HG03280 (cell line): ENCODE measurements around the gene TLX2.
A peak's percentile ranks its signal among the peaks of the same experiment; 100 is the strongest.
"Not testable (repeated sequence)": the region's sequence is repeated elsewhere in the genome, so short reads cannot be mapped to it uniquely, and the experiment has no call there.

ENCODE experiments used
- ATAC-seq: cut with Tn5 transposase; IDR thresholded peaks from one replicate; pipeline ENCODE4 v1.9.1; 2021; ENCODE audit warnings: mild to moderate bottlenecking, moderate library complexity; ENCODE audit not compliant: unreplicated experiment

The TLX2 gene

GRCh38 chr2:74514368-74515270 is at the start of gene TLX2:
Gene TLX2, plus strand, starts transcription at chr2:74514450. Its CDS starts 357 bp downstream, at chr2:74514807.
- no peak for ATAC-seq

GRCh38 chr2:74470742-74471141 is 43.5 kb upstream of the TLX2 start:
- ATAC-seq = not testable (repeated sequence)

DNA sequence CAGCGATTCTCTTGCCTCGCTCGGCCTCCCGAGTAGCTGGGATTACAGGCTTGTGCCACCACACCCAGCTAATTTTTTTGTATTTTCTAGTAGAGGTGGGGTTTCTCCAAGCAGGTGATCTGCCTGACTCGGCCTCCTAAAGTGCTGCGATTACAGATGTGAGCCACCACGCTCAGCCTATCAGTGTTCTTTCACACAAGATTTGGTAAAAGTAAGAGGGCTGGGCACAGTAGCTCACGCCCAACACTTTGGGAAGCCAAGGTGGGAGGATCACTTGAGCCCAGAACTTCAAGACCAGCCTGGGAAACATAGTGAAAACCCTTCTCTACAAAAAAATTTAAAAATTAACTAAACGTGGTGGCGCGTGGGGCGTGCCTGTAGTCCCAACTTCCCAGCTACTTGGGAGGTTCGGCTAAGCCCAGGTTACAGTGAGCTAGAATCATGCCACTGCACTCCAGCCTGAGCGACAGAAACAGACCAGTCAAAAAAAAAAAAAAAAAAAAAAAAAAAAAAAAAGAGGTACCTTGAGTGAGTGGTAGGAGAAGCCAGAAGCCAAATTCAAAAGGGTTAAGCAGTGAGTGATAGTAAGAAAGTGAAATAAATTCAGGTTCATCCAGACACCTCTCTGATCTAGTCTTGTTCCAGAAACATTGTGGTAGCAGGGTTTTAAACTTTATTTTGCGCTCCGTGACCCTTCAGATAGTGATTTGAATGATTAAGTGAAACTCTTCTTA is 42.8 kb upstream of the TLX2 start:
- ATAC-seq = no peak

DNA sequence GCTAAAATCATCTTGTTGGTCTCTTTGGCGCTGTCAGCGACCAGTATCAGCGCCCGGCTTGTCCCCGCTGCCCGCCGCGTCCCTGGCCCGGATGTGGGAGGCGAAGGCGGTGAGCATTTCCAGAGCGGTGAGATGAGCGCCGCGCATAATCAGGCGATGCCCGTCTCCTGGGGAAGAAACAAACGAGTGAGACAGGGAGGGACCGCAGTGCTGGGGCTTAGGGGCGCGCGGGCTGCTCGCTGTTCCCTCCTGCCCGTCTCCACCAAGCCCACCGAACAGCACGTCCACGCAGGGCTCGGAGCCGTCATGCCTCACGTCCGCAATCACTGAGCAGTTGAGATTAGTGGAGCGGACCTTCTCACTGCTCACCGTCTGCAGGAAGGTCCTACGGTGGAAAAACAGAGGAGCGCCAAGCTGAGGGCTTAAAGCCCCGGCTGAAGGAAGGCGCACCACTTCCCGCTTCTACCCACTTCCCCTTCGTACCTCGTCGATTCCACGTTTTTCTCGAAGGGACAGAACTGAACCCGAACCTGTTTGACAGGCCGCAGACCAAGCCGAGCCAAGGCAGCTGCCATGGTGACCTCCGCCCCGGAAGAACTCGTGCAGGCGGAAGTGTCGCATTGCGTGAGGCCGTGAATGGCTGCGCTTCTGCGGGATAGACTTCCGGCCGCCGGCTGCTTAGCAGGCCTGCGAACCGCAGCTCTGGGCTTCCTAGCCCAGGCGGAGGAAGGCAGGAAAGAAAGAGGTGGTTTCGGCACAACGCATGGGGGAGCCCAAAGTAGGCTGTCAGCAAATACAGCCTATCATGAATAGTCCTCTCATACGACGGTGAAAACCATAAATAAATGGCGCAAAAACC is 41.9 kb upstream of the TLX2 start, which contains the start of gene MRPL53:
Gene MRPL53, minus strand, starts transcription at position 595 of the 859 bp plus-strand sequence. Its CDS starts 20 bp downstream, at position 575.
- peak; percentile 75 for ATAC-seq

DNA sequence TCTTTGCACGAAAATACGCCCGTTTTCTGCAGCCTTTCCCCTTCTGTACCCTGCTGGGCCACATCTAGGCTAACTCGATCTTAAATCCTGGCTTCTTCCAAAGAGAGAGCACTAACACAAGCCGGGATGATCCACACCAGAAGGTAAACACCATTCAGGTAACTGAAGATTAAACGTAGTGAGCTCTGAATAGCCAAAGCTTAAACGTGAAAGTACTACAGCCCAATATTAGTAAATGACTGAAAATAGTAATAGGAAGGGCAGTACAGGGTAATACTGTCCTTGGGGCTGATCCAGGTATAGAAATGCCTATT is 41.3 kb upstream of the TLX2 start:
- no peak for ATAC-seq

DNA sequence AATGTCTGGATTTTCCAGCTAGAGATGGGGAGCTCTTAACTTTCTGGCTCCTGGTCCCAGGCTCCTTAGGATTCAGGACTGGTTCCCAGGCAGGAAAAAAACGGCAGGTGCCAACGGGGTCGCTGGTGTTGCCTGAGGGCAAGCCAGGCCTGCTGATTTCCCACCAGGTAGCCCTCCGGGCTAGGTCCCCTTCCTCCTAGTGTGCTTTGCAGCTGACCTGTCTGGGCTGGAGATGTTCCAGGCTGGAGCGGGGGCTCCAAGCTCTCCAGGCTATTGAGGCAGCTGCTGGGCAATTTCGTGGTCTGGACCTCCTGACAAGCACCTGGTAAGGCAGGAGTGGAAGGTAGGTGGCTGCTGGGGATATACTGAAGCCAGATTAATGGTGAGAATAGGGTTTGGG is 39.8 kb upstream of the TLX2 start:
- ATAC-seq = no peak

DNA sequence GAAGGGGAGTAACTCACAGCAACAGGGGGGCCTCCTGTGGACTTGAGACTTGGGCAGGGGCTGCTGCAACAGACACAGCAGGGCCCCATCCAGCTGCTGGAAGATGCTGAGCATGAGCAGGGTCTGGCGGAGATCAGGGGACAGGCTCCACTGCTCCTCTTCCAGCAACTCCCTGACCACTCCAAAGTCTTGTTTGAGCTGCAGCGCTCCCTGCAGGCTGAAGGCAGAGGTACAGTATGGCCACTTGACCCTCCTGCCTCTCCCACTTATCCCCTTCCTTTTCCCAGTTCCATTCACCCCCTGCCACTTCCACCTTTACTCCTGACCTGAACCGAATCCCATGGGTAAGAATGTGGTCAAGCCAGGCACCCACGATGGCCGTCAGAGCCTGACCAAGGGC is 39.4 kb upstream of the TLX2 start:
- no peak for ATAC-seq

DNA sequence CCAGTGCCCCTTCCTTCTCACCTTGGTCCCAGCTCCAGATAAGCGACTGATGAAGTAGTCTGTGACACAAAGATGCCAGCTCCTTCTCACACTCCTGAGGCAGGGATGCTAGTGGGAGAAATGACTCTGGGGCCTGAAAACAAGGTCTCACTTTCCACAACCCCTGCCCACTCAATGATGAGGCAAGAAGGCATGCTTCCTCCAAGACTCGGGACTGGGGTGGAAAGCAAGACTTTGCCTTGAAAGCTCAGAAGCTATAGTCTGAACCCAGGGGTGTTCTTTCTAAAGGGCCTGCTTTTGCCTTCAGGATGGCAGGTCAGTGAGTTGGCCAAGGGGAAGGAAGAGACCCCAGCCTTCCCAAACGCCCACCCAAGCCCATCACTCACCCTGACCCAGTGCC is 32.8 kb upstream of the TLX2 start:
- ATAC-seq = no peak

- ATAC-seq = peak; percentile 29
Measured at GRCh38 chr2:74481961-74482800, 32.1 kb upstream of the TLX2 start.

DNA sequence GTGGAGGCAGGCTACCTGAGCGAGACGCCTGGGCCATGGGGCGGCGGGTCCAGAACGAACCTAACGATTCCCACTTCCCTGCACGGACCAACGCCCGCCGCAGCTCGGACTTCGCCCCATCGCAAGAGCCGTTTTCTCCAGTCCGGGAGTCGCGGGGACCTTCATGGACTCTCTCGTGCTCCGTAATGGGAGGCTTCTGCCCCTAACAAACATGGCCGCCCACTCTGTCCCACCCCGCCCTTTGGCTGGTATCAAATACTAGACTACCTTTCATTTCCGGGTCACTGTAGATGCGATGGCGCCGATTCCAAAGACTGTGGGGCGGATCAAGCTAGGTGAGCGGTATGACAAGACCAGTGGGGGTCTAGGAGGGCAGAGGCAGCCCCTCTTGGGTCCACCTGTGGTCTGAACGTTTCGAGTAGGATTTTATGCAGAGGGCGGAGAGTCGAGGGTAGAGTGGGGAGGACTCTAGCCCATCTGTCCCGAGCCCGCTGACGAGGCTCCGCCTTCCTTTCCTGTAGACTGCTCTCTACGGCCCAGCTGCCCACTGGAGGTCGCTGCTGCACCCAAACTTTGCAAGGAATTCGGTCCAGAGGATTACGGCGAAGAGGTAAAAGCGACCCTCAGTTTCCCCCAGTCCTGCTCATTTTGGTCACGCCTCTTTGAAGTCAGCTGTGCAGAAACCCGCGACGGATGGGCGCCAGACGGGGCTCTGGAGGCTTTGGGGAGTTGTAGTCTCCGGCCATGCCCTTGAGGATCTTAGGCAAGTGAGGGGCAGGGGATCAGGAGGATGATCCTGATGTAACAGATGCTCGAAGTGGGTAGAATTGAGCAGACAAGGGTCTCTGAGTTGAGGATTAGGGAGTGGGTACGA is 31.2 kb upstream of the TLX2 start, which contains the start of the genes CCDC142 and TTC31:
Gene CCDC142, minus strand, starts transcription at position 198 of the 874 bp plus-strand sequence. Its CDS starts 161 bp downstream, at position 37.
Gene TTC31, plus strand, starts transcription at position 281 of the 874 bp plus-strand sequence. Its CDS starts 15 bp downstream, at position 296.
- ATAC-seq = peak; percentile 90

GRCh38 chr2:74483675-74484164 is 30.5 kb upstream of the TLX2 start:
- not testable (repeated sequence) for ATAC-seq

GRCh38 chr2:74486141-74486540 is 28.1 kb upstream of the TLX2 start:
- ATAC-seq = no peak

GRCh38 chr2:74488643-74489481 is 25.4 kb upstream of the TLX2 start:
- no peak for ATAC-seq

- ATAC-seq = no peak
Measured at GRCh38 chr2:74489906-74490305, 24.3 kb upstream of the TLX2 start.

GRCh38 chr2:74491648-74492544 is 22.4 kb upstream of the TLX2 start:
- ATAC-seq = no peak

DNA sequence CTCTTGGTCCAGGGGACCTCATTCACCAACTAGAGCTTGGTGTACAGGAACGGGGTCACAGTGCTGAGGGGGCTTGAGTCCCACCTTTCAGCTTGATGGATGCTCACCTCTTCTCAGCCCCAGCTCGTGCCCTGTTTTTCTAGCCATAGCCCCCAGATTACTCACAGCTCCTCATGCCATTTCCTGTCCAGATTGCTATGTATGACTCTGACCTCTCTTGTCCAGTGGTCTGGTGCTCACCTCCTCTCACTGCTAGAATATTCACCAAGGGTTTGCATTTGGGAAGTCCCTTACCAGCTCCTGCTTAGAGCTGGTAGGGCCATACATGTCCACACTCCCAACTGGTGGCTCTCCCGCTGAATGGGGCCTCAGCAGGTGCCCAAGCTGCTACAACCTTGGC is 20.7 kb upstream of the TLX2 start:
- no peak for ATAC-seq

DNA sequence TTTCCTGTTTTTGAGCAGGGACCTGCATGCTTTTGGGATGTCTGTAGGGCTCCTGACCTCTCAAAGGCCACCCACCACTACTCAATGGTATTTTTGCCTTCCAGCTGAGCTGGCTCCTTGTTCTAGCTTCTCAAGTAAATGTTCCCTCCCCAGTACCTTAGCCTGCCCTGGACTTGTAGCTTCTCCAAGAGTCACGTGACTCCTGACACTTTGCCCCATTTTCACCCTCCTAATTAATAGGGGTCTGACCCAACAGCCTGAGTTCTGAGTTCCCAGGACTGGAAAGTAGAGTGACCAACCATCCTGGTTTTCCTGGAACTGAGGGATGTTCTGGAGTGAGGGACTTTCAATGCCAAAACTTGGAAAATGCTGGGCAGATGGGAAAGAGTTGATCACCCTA is 18.8 kb upstream of the TLX2 start:
- ATAC-seq = no peak
